ENCODE results near the gene TFAP2C.
A peak's percentile ranks its signal among the peaks of the same experiment; 100 is the strongest.

Gene TFAP2C

GRCh38 chr20:56676679-56677078, 47.6 kb downstream of the TFAP2C start:
- in situ Hi-C loops (cut with HindIII; ENCODE audit: low pct_unique_long_range_greater_than_20kb, low sequenced_read_pairs) = no loop called here
- no peak for DNase-seq (ENCODE audit: low read depth in 1 of 2, low spot score in 1 of 2)
- no peak for TF ChIP-seq JUND (IDR thresholded peaks at IDR 0.05; ENCODE audit: low read depth)

- peak; percentile 56 to 77 for DNase-seq (ENCODE audit: low read depth in 1 of 2, low spot score in 1 of 2)
Measured at GRCh38 chr20:56683077-56683865, 54.2 kb downstream of the TFAP2C start.

GRCh38 chr20:56685879-56686278, 56.8 kb downstream of the TFAP2C start:
- TF ChIP-seq JUND (IDR thresholded peaks at IDR 0.05; ENCODE audit: low read depth) = no peak
- no peak for DNase-seq (ENCODE audit: low read depth in 1 of 2, low spot score in 1 of 2)
- in situ Hi-C loops (cut with HindIII; ENCODE audit: low pct_unique_long_range_greater_than_20kb, low sequenced_read_pairs) = no loop called here

More at GRCh38 chr20:56683077-56683865, 54.2 kb downstream of the TFAP2C start:
- no peak for TF ChIP-seq JUND (IDR thresholded peaks at IDR 0.05; ENCODE audit: low read depth)
- in situ Hi-C loops (cut with HindIII; ENCODE audit: low pct_unique_long_range_greater_than_20kb, low sequenced_read_pairs) = no loop called here

GRCh38 chr20:56687061-56687460, 58.0 kb downstream of the TFAP2C start:
- no peak for DNase-seq (ENCODE audit: low read depth in 1 of 2, low spot score in 1 of 2)
- no peak for TF ChIP-seq JUND (IDR thresholded peaks at IDR 0.05; ENCODE audit: low read depth)
- in situ Hi-C loops (cut with HindIII; ENCODE audit: low pct_unique_long_range_greater_than_20kb, low sequenced_read_pairs) = no loop called here

- no peak for TF ChIP-seq JUND (IDR thresholded peaks at IDR 0.05; ENCODE audit: low read depth)
- no peak for DNase-seq (ENCODE audit: low read depth in 1 of 2, low spot score in 1 of 2)
- in situ Hi-C loops (cut with HindIII; ENCODE audit: low pct_unique_long_range_greater_than_20kb, low sequenced_read_pairs) = no loop called here
Measured at GRCh38 chr20:56688106-56688505, 59.0 kb downstream of the TFAP2C start.
